ENCODE results near the gene TMED4. TPM values are rescaled to one million over a fixed set of nuclear protein-coding genes. Genes with fewer than 3 reads are reported as not detected.

The TMED4 gene
- total RNA-seq (2022; extraction: Qiagen RNA extraction), result 47.0 to 54.2 TPM (median 53.0 TPM) in 5 replicates

DNA sequence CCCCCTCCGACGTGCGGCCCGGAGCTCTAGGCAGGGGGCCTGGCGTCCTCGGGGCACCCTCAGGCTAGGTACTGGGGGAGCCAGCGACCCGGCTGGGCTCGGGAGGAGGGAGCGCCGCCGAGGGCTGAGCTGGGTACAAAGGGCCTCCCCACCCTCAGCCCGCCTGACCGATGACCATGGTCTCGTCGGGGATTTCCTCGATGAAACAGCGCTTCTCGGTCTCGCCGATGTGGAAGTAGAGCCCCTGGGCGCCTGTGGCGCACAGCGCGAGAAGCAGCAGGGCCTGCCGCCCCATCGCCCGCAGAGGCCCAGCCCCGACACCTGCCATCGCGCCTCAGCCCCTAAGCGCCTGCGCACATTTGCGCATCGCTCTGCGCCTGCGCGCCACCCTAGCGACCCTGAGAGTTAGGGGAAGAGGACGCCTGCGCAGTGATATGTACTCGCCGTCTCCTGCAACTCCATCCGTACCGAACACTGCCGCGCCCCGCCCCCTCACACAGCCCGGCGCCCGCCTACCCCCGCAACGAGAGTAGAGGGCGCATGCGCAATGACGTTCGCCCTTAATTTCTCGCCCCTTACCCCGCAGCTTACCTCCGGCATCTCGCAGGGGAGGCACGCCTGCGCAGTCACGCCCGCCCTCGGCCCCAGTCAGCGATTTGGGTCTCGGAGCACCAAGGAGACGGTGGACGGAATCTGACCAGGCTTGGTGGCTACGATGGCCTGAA lies at the start of gene TMED4:
Gene TMED4, minus strand, starts transcription at position 353 of the 725 bp plus-strand sequence. Its CDS starts 25 bp downstream, at position 328.

DNA sequence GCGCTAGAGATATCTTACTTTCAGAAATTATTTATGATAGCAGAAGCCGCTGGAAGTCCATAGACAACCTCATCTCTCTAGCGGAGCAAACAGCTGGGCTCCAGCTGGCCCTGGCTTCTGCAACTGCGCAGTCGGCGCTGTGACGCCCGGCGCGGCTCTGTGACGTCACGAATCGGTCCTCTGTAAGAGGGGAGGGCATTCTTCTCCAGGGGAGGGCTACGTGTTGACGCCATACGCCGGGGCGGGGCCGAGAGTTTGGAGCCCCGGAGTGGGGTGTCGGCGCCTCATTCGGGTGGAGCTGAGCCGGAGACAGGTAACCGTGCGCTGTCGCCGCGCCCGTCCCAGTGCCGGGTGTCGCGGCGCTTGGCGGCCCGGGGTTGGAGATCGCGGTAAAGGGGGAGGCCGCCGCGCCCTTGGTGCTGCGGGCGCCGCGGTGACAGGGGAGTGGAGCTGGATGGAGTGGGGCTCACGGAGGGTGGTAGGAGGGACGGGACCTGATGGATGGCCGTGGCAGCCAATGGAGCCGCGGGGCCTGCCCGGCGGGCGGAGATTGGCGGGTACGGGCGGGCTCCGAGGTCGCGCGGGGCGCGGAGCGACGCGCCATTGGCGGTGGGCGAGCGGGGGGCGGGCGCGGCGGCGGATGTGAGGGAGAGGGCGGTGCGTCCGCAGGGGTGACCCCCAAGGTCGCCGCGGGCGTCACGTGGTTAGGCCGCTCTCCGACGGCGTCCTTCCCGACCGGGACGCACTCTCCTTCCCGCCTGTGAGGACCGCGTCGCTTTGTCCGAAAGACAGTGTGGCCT lies 24.5 kb upstream of the TMED4 start, which contains the start of gene OGDH:
Gene OGDH, plus strand, starts transcription at position 287 of the 800 bp plus-strand sequence. CDS start 17,717 bp downstream, outside the sequence.

DNA sequence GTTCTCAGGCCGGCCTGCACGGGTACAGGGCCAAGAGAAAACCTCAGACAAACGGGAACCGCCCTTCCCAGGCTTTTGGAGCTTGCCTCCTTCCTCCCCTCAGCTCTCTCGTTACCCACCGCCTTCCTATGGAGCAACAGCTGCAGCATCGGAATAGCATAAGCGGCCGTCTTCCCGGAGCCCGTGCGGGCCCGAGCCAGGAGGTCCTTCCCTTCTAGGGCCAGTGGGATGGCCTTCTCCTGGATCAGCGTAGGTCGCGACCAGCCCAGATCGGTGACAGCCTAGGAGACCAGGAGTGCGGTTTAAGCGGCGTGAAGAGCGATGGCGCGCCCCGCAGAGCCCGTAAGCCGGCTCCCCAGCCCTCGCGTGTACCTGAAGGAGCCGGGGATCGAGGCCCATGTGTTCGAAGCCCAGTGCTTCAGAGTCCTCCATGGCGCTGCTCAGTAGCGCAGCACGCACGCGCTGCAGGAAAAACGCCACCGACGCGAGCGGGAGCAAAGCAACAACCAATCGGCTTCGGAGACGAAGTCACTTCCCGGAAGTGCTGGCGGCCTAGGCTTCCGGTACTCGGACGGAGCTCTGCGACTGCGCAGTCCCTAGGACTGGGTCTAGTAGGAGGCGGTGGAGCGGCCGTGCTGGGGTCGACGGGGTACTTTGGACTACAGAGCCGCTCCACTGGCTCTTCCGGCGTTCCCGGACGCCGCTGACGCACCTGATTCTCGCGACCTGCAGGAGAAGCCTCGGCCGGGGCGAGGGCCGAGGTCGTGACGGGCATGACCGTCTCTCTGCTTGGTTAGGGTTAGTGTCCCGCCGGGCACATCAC lies 8.4 kb downstream of the TMED4 start, which contains the start of gene DDX56:
Gene DDX56, minus strand, starts transcription at position 445 of the 823 bp plus-strand sequence. Its CDS starts 13 bp downstream, at position 432.

DNA sequence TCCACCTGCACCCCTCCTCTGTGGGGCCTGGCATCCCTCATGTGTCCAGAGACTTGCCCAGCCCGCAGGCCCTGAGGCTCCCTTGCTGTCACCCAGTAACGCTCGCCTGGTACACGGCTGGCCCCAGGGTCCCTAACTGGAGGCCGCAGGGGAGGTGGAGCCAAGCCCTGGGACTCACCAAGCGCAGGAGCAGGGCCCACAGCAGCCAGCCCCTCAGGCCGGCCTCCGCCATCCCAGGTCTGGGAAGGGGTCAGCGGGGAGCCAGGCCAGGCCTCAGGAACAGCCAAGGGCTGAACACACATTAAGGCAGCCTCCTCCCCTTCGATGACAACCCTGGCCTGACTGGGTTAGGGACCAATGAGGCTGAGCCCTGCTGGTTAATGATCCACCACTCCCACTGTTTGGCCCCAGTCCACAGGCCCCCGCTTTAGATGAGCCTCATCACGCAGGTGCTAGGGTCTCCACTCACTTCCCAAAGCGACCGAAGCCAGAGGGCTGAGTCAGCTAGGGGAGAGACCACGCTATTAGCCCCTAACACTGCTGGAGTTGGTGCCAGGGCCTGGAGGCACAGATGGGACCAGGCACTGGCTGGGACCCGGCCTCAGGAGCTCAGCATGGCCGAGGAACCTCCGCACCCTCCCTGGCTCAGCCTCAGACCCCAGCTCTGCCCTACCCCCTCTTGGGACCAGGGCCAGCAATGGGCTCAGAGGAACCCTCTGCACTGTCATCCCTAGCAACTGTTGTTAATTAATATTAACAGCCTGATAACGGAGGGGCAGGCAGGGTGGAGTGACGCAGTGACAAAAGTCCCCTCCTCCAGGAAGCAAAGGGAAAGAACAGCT lies 40.8 kb downstream of the TMED4 start, which contains the start of gene NPC1L1:
Gene NPC1L1, minus strand, starts transcription at position 303 of the 842 bp plus-strand sequence. Its CDS starts 71 bp downstream, at position 232.

Other genes starting within 250 kb of the TMED4 start
- gene NUDCD3, start 91.6 kb downstream of the TMED4 start, total RNA-seq (2022; extraction: Qiagen RNA extraction), result 45.8 to 67.0 TPM (median 55.8 TPM) in 5 replicates
- gene NPC1L1, start 40.9 kb downstream of the TMED4 start, total RNA-seq (2022; extraction: Qiagen RNA extraction), result 0.02 to 0.10 TPM (median 0.08 TPM) in 5 replicates
- 108 to 138 TPM (median 113 TPM) in 5 replicates for gene DDX56, start 8.3 kb downstream of the TMED4 start, total RNA-seq (2022; extraction: Qiagen RNA extraction)
- 27.3 to 30.9 TPM (median 28.5 TPM) in 5 replicates for gene OGDH, start 24.4 kb upstream of the TMED4 start, total RNA-seq (2022; extraction: Qiagen RNA extraction)
- gene ZMIZ2, start 166.6 kb upstream of the TMED4 start, total RNA-seq (2022; extraction: Qiagen RNA extraction), result 22.9 to 33.2 TPM (median 30.9 TPM) in 5 replicates
- 5,094 to 6,229 TPM (median 5,140 TPM) in 5 replicates for gene PPIA, start 214.4 kb upstream of the TMED4 start, total RNA-seq (2022; extraction: Qiagen RNA extraction)